Adrenal gland (tissue), 5 donors: ENCODE data around the gene TMEM63B.

Source experiments
- POLR2A ChIP-seq, 2 donors: fragments of 450-650 bp; IDR thresholded peaks; one replicate each; pipeline ENCODE4 v1.6.1; 2017; ENCODE audit warnings: antibody characterized with exemption in 2 of 2, mild to moderate bottlenecking in 2 of 2, moderate library complexity in 1 of 2
- TF ChIP-seq, protein P1 (sequence below), 6 experiments: fragments of 450-650 bp in 4 of 6; fragments of 200-600 bp in 2 of 6; sonication (generic) in 1 of 6; IDR thresholded peaks; 1 replicate in 5 of 6; 2 replicates in 1 of 6; pipeline versions ENCODE4 v1.5.1 to v1.8.0; 2016 to 2021; ENCODE audit warnings: antibody characterized with exemption in 6 of 6, mild to moderate bottlenecking in 2 of 6, moderate library complexity in 1 of 6
- donor health status: DM: no; HTN: no; CAD: no.

DNA sequence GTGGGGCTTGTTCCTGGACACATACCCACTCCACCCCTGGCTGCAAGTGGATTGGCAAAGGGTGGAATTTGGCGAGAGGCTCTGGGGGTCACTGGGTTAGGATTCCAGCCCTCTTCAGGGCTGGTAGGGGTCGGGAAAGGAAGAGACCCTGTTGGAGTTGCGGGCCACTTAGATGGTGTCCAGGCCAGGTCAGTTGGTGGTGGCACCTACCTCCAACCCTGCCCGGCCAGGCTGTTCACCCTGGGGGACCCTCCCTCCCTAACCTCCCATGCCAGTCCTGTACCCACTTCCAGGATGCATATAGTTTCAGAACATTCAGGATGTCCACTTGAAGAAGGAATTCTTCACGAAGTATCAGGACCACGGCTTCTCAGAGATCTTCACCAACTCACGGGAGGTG, 52.3 kb downstream of the TMEM63B start:
- TF ChIP-seq, protein P1, sequence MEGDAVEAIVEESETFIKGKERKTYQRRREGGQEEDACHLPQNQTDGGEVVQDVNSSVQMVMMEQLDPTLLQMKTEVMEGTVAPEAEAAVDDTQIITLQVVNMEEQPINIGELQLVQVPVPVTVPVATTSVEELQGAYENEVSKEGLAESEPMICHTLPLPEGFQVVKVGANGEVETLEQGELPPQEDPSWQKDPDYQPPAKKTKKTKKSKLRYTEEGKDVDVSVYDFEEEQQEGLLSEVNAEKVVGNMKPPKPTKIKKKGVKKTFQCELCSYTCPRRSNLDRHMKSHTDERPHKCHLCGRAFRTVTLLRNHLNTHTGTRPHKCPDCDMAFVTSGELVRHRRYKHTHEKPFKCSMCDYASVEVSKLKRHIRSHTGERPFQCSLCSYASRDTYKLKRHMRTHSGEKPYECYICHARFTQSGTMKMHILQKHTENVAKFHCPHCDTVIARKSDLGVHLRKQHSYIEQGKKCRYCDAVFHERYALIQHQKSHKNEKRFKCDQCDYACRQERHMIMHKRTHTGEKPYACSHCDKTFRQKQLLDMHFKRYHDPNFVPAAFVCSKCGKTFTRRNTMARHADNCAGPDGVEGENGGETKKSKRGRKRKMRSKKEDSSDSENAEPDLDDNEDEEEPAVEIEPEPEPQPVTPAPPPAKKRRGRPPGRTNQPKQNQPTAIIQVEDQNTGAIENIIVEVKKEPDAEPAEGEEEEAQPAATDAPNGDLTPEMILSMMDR (IDR thresholded peaks at IDR 0.05): no peak
- TF ChIP-seq POLR2A (IDR thresholded peaks at IDR 0.05): no peak
